WTC11 (cell line): ENCODE measurements around the gene ZNF669. TPM values are rescaled to one million over a fixed set of nuclear protein-coding genes. Genes with fewer than 3 reads are reported as not detected.

Source experiments
- ATAC-seq: fragments of 200-7000 bp; cut with Tn5 transposase; 2 replicates; pipeline ENCODE4 v1.10.0; 2021; ENCODE audit warnings: mild to moderate bottlenecking, moderate library complexity
- CTCF ChIA-PET: fragments of 300-600 bp; sonication (Branson Sonifier 250); formaldehyde crosslinking; loops from one replicate; lab custom pipeline; 2021; ENCODE audit warnings: antibody characterized with exemption; lab: Charles Lee
- POLR2A ChIA-PET: fragments of 350-600 bp; sonication (Branson Sonifier 250); formaldehyde crosslinking; loops from one replicate; lab custom pipeline; 2021; ENCODE audit warnings: antibody characterized with exemption; lab: Charles Lee
- DNase-seq: peaks from one replicate; pipeline ENCODE4 v3.0.0; 2021; ENCODE audit warnings: low spot score
- H3K27ac Mint-ChIP-seq: 2 replicates; pipeline ENCODE4 v1.8.0; 2021; ENCODE audit warnings: mixed read lengths
- H3K27me3 Mint-ChIP-seq: 2 replicates; pipeline ENCODE4 v1.8.0; 2021; ENCODE audit warnings: low read depth, mild to moderate bottlenecking, moderate library complexity, mixed read lengths
- H3K36me3 Mint-ChIP-seq: 2 replicates; pipeline ENCODE4 v1.8.0; 2021; ENCODE audit warnings: mixed read lengths
- H3K4me1 Mint-ChIP-seq: 2 replicates; pipeline ENCODE4 v1.8.0; 2022; ENCODE audit warnings: mixed read lengths
- H3K4me3 Mint-ChIP-seq: 2 replicates; pipeline ENCODE4 v1.8.0; 2021; ENCODE audit warnings: mild to moderate bottlenecking, moderate library complexity, mixed read lengths
- H3K9me3 Mint-ChIP-seq: 2 replicates; pipeline ENCODE4 v1.8.0; 2021; ENCODE audit warnings: mixed read lengths
- ARID4B ChIP-seq: sonication (generic); formaldehyde crosslinking; IDR thresholded peaks from 2 replicates; pipeline ENCODE4 v1.8.0; 2023; ENCODE audit warnings: missing genetic modification reagents, mild to moderate bottlenecking, borderline replicate concordance
- CBFB ChIP-seq: sonication (generic); formaldehyde crosslinking; IDR thresholded peaks from 2 replicates; pipeline ENCODE4 v1.8.1; 2022; ENCODE audit warnings: mild to moderate bottlenecking, low read depth, missing genetic modification reagents
- CREM ChIP-seq: sonication (generic); formaldehyde crosslinking; IDR thresholded peaks from 2 replicates; pipeline ENCODE4 v1.8.1; 2022; ENCODE audit warnings: mild to moderate bottlenecking, missing genetic modification reagents, moderate library complexity
- ESRRA ChIP-seq: sonication (generic); formaldehyde crosslinking; IDR thresholded peaks from 2 replicates; pipeline ENCODE4 v1.8.1; 2022; ENCODE audit warnings: mild to moderate bottlenecking, missing genetic modification reagents, borderline replicate concordance
- KAT7 ChIP-seq: sonication (generic); formaldehyde crosslinking; IDR thresholded peaks from 2 replicates; pipeline ENCODE4 v1.8.1; 2023; ENCODE audit warnings: missing genetic modification reagents, mild to moderate bottlenecking, borderline replicate concordance
- NFATC4 ChIP-seq: fragments of 250-450 bp; sonication (Bioruptor Pico); IDR thresholded peaks from 2 replicates; pipeline ENCODE4 v1.9.0; 2021; ENCODE audit warnings: mild to moderate bottlenecking
- NFYB ChIP-seq: sonication (generic); formaldehyde crosslinking; conservative IDR thresholded peaks from 2 replicates; pipeline ENCODE4 v1.8.0; 2022; ENCODE audit warnings: low read depth, missing genetic modification reagents
- NR1H2 ChIP-seq: sonication (generic); formaldehyde crosslinking; IDR thresholded peaks from 2 replicates; pipeline ENCODE4 v1.9.0; 2021; ENCODE audit warnings: mild to moderate bottlenecking, moderate library complexity, missing genetic modification reagents
- NR3C1 ChIP-seq: sonication (generic); formaldehyde crosslinking; conservative IDR thresholded peaks from 2 replicates; pipeline ENCODE4 v1.8.1; 2023; ENCODE audit warnings: low read depth, mild to moderate bottlenecking, missing genetic modification reagents
- OVOL2 ChIP-seq: fragments of 250-450 bp; sonication (Bioruptor Pico); IDR thresholded peaks from 2 replicates; pipeline ENCODE4 v1.9.0; 2021; ENCODE audit warnings: mild to moderate bottlenecking, borderline replicate concordance
- PRRX2 ChIP-seq: fragments of 250-450 bp; sonication (Bioruptor Pico); IDR thresholded peaks from 2 replicates; pipeline ENCODE4 v1.8.0; 2021; ENCODE audit warnings: mild to moderate bottlenecking
- RORB ChIP-seq: fragments of 250-450 bp; sonication (Bioruptor Pico); IDR thresholded peaks from 2 replicates; pipeline ENCODE4 v1.9.0; 2021; ENCODE audit warnings: mild to moderate bottlenecking
- SMAD3 ChIP-seq: sonication (generic); formaldehyde crosslinking; IDR thresholded peaks from 2 replicates; pipeline ENCODE4 v1.8.0; 2022; ENCODE audit warnings: missing genetic modification reagents, mild to moderate bottlenecking, borderline replicate concordance
- SOX15 ChIP-seq: fragments of 250-450 bp; sonication (Bioruptor Pico); IDR thresholded peaks from 2 replicates; pipeline ENCODE4 v1.9.0; 2021; ENCODE audit warnings: mild to moderate bottlenecking
- SP1 ChIP-seq: sonication (generic); formaldehyde crosslinking; conservative IDR thresholded peaks from 2 replicates; pipeline ENCODE4 v1.8.1; 2022; ENCODE audit warnings: missing genetic modification reagents
- ZNF121 ChIP-seq: sonication (generic); formaldehyde crosslinking; IDR thresholded peaks from 2 replicates; pipeline ENCODE4 v1.8.0; 2023; ENCODE audit warnings: missing genetic modification reagents
- ZNF138 ChIP-seq: sonication (generic); formaldehyde crosslinking; conservative IDR thresholded peaks from 2 replicates; pipeline ENCODE4 v1.8.1; 2022; ENCODE audit warnings: mild to moderate bottlenecking, moderate library complexity, missing genetic modification reagents
- ZNF232 ChIP-seq: sonication (generic); formaldehyde crosslinking; IDR thresholded peaks from 2 replicates; pipeline ENCODE4 v1.8.0; 2022; ENCODE audit warnings: mild to moderate bottlenecking, missing genetic modification reagents
- total RNA-seq: library from RNA; stranded (reverse); gene quantifications from 3 replicates; pipeline ENCODE4 v1.2.3, GENCODE V29; 2021
- TF ChIP-seq, protein P1 (sequence below): sonication (generic); formaldehyde crosslinking; IDR thresholded peaks from 2 replicates; pipeline ENCODE4 v1.8.0; 2022; ENCODE audit warnings: missing genetic modification reagents
- TF ChIP-seq, protein P2 (sequence below): fragments of 250-450 bp; sonication (Bioruptor Pico); IDR thresholded peaks from 2 replicates; pipeline ENCODE4 v1.8.0; 2021; ENCODE audit warnings: mild to moderate bottlenecking

ZNF669 gene
- total RNA-seq, 1 experiment from 2014 or later = 18.3 TPM

DNA sequence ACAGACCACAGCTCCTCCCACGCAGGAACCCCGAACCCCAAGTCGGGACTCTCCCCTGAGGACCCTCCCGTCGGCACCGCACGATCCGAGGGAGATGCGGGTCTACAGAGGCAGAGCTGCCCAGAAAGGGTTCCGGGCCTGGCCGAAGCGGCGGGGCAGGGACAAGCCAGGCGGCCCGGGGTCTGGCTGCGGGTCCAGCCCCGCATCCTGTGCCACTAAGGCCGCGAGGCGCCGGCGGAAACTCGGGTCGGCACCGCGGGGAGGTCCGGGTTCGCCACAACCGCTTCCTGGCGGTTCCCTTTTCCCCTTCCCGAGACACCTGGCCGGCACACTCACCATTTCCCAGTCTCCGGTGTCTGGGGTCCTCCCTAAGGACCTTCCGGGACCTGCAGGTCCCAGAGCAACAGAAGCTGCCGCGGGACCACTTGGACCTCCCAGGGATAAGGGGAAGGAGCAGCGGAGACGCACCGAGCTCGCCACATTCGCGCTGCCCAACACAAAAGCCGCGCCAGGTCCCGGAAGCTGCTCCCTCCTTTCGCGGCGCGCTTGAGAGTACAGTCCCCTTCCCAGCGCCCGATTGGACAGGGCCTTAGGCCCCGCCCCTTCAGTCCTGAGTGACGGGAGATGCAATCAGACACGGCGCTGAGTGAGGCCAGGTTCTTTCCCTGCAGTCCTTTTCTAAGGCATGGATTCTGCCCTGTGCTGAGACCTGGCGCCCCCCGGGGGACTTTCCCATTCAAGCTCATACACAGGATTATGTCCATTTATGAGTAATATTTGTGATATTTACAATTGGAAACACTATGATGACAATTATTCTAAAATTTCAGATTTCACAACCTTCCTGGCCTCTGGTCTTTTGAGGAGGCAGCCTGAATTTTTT is 25.7 kb downstream of the ZNF669 start, which contains the start of gene ZNF670 (continued):
- peak; percentile 70; the same call in 1 of the 2 replicates for TF ChIP-seq ZNF232 (CRISPR knock-in tag)

DNA sequence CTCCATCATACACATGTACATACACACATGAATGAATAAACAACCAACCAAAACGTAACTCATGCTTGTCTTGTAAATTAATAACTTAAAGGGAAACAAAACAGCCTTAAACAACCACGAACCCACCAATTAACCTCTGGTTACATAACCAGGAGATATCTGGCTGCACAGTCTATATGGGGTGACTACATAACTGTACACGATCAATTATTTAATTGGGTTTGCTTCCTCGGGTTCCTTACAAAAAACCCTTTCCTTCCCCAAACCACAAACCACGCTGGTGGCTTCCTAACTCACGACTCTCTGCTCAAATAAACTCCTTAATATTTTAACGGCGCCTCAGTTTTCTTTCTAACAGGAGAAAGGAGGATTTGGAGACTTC is 26.3 kb downstream of the ZNF669 start:
- TF ChIP-seq NFYB (CRISPR knock-in tag) (no peak), RORB (CRISPR knock-in tag) (no peak), ZNF138 (CRISPR knock-in tag) (no peak), OVOL2 (CRISPR knock-in tag) (no peak), CREM (no peak), ESRRA (CRISPR knock-in tag) (no peak), SP1 (CRISPR knock-in tag) (no peak), ZNF121 (CRISPR knock-in tag) (no peak), SMAD3 (CRISPR knock-in tag) (no peak), KAT7 (CRISPR knock-in tag) (no peak), NR1H2 (CRISPR knock-in tag) (no peak), SOX15 (CRISPR knock-in tag) (no peak), CBFB (CRISPR knock-in tag) (no peak), NFATC4 (CRISPR knock-in tag) (no peak), ARID4B (no peak), PRRX2 (CRISPR knock-in tag) (no peak), NR3C1 (CRISPR knock-in tag) (no peak)
- TF ChIP-seq, protein P1, sequence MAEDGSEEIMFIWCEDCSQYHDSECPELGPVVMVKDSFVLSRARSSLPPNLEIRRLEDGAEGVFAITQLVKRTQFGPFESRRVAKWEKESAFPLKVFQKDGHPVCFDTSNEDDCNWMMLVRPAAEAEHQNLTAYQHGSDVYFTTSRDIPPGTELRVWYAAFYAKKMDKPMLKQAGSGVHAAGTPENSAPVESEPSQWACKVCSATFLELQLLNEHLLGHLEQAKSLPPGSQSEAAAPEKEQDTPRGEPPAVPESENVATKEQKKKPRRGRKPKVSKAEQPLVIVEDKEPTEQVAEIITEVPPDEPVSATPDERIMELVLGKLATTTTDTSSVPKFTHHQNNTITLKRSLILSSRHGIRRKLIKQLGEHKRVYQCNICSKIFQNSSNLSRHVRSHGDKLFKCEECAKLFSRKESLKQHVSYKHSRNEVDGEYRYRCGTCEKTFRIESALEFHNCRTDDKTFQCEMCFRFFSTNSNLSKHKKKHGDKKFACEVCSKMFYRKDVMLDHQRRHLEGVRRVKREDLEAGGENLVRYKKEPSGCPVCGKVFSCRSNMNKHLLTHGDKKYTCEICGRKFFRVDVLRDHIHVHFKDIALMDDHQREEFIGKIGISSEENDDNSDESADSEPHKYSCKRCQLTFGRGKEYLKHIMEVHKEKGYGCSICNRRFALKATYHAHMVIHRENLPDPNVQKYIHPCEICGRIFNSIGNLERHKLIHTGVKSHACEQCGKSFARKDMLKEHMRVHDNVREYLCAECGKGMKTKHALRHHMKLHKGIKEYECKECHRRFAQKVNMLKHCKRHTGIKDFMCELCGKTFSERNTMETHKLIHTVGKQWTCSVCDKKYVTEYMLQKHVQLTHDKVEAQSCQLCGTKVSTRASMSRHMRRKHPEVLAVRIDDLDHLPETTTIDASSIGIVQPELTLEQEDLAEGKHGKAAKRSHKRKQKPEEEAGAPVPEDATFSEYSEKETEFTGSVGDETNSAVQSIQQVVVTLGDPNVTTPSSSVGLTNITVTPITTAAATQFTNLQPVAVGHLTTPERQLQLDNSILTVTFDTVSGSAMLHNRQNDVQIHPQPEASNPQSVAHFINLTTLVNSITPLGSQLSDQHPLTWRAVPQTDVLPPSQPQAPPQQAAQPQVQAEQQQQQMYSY (CRISPR knock-in tag) = no peak
- TF ChIP-seq, protein P2, sequence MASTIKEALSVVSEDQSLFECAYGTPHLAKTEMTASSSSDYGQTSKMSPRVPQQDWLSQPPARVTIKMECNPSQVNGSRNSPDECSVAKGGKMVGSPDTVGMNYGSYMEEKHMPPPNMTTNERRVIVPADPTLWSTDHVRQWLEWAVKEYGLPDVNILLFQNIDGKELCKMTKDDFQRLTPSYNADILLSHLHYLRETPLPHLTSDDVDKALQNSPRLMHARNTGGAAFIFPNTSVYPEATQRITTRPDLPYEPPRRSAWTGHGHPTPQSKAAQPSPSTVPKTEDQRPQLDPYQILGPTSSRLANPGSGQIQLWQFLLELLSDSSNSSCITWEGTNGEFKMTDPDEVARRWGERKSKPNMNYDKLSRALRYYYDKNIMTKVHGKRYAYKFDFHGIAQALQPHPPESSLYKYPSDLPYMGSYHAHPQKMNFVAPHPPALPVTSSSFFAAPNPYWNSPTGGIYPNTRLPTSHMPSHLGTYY = no peak
- TF ChIP-seq, all 79 proteins: peak for 0
- CTCF ChIA-PET = no interaction called here
- POLR2A ChIA-PET = interaction anchor here (1.2 to 1.4 kb wide), 2 partner anchors 71 to 132 kb away, joined by 3 read pairs; no protein-coding TSS in a partner anchor
- peak overlapping the region; percentile 98 for H3K4me3 Mint-ChIP-seq
- H3K9me3 Mint-ChIP-seq = peaks cover 40% of the 10 kb centered on the region
- H3K4me1 Mint-ChIP-seq = peaks cover 18% of the 10 kb centered on the region
- H3K36me3 Mint-ChIP-seq = peaks cover 49% of the 10 kb centered on the region
- H3K27ac Mint-ChIP-seq = peak overlapping the region; percentile 89
- H3K27me3 Mint-ChIP-seq = peaks cover 5% of the 10 kb centered on the region; the same call in 1 of the 2 replicates
- DNase-seq = no peak
- ATAC-seq = no peak
